GM12891 (cell line): ENCODE results near the gene APC2.

Experiments
- PAX5 ChIP-seq: IDR thresholded peaks from 2 replicates; pipeline ENCODE4 v1.6.1; 2011; ENCODE audit warnings: low read length, moderate library complexity, mild to moderate bottlenecking; ENCODE audit not compliant: insufficient read depth, severe bottlenecking
- POLR2A ChIP-seq: IDR thresholded peaks from 2 replicates; pipeline ENCODE4 v1.6.1; 2011; ENCODE audit warnings: low read depth, low read length, control low read depth
- POLR2AphosphoS5 ChIP-seq: IDR thresholded peaks from 2 replicates; pipeline ENCODE4 v1.6.1; 2011; ENCODE audit warnings: low read depth, low read length, control low read depth
- POU2F2 ChIP-seq: IDR thresholded peaks from 2 replicates; pipeline ENCODE4 v1.6.1; 2011; ENCODE audit warnings: low read depth, mild to moderate bottlenecking, control low read depth, low read length, moderate library complexity
- SPI1 ChIP-seq: IDR thresholded peaks from 2 replicates; pipeline ENCODE4 v1.6.1; 2011; ENCODE audit warnings: low read depth, low read length, control low read depth
- TAF1 ChIP-seq: IDR thresholded peaks from 2 replicates; pipeline ENCODE4 v1.6.1; 2011; ENCODE audit warnings: low read depth, low read length, control low read depth

DNA sequence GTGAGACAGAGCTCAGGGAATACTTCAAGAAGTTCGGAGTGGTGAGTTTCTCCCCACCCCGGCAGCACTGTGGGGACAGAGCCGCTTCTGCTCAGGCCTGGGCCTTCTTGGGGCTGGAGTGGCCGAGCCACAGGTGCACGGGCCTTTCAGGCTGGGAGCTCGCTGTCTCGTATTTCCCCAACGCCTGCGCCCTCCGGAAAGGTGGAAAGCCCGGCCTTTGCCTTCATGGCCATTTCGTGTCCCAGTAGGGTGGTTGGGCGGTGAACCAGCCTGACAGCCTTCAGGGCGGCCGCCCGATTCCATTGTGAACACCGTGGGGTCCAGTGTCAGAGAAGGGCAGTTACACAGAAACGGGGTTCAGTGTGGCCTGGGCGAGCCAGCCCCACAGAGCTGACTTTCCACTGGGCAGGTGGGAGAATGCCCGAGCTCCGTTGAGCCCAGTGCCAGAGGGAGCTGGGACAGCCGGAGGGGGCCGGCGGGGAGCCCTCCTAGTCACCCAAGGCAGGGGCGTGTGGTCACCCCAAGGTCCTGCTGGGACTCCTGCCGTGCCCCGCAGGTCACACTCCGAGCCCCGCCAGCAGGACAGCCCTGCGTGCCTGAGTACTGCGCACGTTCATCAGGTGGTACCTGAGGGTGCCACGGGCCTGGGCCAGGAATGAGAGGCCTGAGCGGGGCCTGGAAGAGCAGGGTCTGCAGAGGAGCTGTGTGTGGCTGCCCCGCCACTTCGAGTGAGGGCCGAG lies 28.5 kb upstream of the APC2 start:
- TF ChIP-seq POLR2A = 0 out of 2 replicates have a peak, but pooled peaks have one; percentile 11
- TF ChIP-seq POLR2AphosphoS5 = no peak
- no peak for TF ChIP-seq TAF1
- no peak for TF ChIP-seq POU2F2
- TF ChIP-seq SPI1 = no peak
- no peak for TF ChIP-seq PAX5
